GM12892 (cell line): ENCODE measurements around the gene ST8SIA1.

ENCODE experiments used
- DNase-seq: peaks from one replicate; pipeline ENCODE4 v3.0.0; 2011; ENCODE audit not compliant: insufficient read length
- FAIRE-seq: peaks from 2 replicates; lab custom pipeline; 2011; peaks lifted over from hg19 to GRCh38; lab: Jason Lieb, UNC
- POLR2A ChIP-seq: IDR thresholded peaks from 2 replicates; pipeline ENCODE4 v1.6.1; 2011; ENCODE audit warnings: low read depth, low read length, control low read depth
- POLR2AphosphoS5 ChIP-seq: IDR thresholded peaks from 2 replicates; pipeline ENCODE4 v1.6.1; 2011; ENCODE audit warnings: low read depth, low read length, control low read depth
- TAF1 ChIP-seq: IDR thresholded peaks from 2 replicates; pipeline ENCODE4 v1.6.1; 2011; ENCODE audit warnings: low read depth, mild to moderate bottlenecking, control low read depth, low read length, borderline replicate concordance

Gene ST8SIA1

DNA sequence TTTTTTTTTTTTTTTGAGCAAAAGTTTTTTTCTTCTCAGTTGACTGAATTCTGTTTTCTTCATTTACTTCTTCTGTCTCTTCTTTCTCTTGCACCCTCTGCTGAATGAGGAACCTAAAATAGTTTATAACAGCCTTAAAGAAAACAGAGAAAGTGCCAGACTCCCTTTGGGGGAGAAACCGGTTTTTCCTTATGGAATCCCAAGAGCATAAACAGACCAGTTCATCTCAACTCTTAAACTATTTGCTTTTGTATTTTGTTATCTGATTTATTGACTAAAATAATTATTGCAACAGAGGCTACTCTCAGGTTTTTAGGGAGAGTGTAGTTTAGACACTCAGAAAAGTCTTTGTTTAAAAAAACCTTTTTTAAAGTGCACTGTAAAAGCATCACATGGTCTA, 30.2 kb downstream of the ST8SIA1 start:
- TF ChIP-seq TAF1 = no peak
- TF ChIP-seq POLR2AphosphoS5 = no peak

DNA sequence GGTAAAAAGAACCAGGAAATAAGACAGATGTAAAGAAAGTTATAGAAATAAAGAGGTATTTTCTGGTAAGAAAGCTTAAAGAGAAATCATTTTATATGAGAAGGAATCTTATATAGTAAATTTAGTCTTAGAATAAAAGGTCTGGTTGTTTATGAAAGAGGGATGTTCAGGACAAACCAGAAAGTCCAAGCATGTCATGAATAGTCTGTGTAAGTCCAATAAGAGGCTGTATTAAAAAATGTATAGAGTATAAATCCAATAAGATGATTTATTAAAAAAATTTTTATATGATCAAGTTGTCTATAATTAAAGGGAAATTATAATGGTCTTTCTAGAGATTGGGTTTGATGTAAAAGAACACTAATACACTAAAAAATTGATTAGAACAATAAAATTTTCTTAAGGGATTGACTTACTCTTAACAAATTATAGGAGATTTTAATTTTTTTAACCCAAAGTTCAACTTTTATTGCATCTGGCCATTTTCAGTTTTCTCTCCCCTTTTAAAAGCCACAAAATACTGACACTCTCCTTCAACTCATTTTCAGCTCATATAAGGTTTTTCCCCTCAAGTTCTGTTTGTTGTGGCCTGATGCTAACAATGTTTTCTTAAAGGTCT, 35.1 kb downstream of the ST8SIA1 start:
- DNase-seq = no peak
- no peak for FAIRE-seq
- no peak for TF ChIP-seq POLR2A
- no peak for TF ChIP-seq TAF1
- no peak for TF ChIP-seq POLR2AphosphoS5

More for the DNA sequence above, 30.2 kb downstream of the ST8SIA1 start:
- FAIRE-seq (no peak), DNase-seq (no peak)

DNA sequence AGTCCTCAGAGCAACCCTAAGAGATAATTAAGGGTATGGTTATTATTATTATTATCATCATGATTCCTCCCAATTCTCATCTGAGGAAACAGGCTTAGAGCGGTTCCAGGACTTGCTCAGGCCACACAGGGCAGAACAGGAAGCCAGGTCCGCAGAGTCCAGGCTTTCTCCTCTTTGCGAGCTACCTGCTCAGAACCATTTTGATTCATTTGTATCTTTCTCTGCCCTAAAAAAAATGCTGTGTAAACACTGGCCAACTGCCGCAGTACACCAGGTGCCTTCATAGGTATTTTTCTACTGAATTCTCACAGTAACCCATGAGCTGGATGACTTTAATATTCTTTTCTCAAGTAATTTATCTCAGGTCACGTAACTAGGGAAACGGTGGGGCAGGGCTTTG, 45.3 kb downstream of the ST8SIA1 start:
- FAIRE-seq (no peak), DNase-seq (no peak)

DNA sequence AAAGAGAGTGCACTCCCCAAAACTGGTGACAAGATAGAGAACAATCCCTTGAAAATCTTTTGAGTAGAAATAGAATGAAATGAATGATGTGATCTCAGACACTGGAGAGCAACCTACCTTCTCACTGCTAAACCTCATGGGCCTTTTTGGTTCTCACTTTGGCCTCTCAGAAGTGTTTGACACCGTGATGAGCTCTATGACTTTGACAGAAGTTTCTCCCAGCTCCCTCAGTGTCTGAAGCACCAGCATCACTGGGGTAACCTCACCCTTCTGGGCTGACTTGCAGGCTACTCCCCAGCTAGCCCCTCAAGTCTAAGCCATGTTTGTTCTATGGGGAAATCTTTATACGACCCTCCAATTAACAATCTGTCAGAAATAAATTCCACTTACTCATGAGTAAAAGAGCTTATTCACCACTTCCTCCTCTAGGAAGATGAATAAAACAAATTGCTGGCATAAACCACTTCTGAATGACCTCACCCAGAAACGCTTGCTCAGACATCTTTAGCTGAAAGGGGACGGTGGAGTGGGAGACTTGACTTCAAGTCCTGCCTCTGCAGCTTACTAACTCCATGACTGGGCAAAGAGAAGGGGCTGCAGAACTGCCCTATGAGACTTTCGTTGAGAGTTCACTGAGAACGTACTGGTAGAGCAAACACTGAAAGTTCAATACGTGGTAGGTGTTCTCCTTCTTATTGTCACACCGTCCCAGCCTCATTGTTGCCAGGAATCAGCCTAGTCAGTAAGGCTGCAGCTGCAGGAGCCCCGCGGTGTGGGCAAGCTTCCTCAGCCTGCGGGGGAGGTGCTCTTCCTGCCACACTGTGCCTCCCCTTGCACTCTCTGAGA, 46.5 kb downstream of the ST8SIA1 start:
- no peak for TF ChIP-seq POLR2A
- no peak for TF ChIP-seq TAF1
- TF ChIP-seq POLR2AphosphoS5 = no peak

More for the DNA sequence above, 45.3 kb downstream of the ST8SIA1 start:
- TF ChIP-seq POLR2A (no peak), POLR2AphosphoS5 (no peak), TAF1 (no peak)

DNA sequence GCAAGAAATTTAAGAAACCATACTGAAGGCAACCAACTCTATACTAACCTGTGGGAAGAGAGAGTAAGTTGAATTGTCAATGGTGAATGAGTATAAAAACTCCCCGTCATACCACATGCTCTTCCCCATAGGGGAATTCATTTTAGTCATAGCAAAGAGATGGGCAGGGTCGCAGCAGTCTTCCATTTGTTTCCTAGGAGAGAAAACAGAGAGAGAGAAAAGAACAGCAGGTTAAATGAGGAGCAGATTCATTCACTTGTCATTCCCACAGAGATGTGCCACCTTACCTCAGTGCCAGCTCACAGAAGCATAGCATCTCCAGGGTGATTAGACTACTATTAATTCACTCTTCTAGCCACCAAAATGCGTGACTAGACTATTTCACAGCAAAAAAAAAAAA, 47.4 kb downstream of the ST8SIA1 start:
- FAIRE-seq (no peak), DNase-seq (no peak)
- TF ChIP-seq TAF1 (no peak), POLR2AphosphoS5 (no peak)

More for the DNA sequence above, 46.5 kb downstream of the ST8SIA1 start:
- DNase-seq (no peak), FAIRE-seq (no peak)

DNA sequence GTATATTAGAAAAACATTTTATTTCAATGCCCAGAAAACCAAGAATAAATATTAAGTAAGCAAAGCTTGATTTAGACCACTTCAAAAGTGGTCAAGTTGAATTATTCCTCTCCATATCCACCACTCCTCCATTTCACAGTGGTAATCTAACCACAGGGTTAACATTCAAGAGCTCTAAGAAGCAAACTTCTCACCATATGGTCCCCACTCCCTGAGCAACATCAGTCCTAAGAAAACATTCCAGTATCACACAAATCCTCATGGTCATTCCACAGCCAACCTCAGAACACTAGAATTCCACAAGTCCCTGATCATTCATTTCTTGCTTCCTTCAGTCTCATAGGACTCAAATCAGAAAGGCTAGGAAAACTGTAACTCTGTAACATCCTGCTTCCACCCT, 47.9 kb downstream of the ST8SIA1 start:
- FAIRE-seq (no peak), DNase-seq (no peak)
- TF ChIP-seq TAF1 = no peak
- TF ChIP-seq POLR2A = no peak
- no peak for TF ChIP-seq POLR2AphosphoS5

DNA sequence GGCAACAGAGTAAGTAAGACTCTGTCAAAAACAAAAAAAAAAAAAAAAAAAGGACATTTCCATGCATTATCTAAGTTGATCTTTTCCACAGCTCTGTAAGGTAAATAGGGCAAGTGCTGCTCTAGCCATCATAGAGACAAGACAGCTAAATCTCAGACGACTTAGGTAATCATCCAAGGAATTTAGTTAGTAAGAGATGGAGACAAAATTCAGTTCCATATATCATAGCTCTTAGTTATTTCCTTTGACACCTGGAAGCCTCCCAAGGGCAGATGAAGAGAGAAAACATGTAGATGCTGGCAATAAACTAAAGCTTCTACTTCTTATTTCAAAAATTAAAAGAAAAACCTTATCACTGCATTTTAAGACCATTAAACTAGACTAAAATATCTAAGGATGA, 48.7 kb downstream of the ST8SIA1 start:
- FAIRE-seq (no peak), DNase-seq (no peak)
- no peak for TF ChIP-seq TAF1
- TF ChIP-seq POLR2A = no peak
- TF ChIP-seq POLR2AphosphoS5 = no peak

DNA sequence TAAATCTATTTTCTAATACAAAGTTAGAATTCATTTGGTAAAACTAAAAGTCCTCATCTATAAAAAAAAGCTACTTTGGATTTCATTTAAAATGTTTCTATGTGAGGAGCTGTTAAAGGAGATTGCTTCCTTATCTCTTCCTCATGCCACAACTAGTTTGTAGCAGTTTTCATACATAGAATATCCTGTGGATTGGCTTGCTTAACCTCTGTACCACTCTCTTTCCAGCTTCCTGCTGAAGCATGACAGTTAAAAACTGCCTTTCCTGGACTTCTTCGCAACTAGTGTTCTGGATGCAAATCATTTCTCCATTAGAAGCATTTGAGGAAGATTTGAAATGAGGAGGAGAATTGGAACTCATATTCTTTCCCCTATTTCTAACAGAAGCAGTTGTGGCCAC, 49.6 kb downstream of the ST8SIA1 start:
- DNase-seq = no peak
- TF ChIP-seq POLR2A = no peak
- no peak for TF ChIP-seq TAF1
- TF ChIP-seq POLR2AphosphoS5 = no peak
- FAIRE-seq = no peak

DNA sequence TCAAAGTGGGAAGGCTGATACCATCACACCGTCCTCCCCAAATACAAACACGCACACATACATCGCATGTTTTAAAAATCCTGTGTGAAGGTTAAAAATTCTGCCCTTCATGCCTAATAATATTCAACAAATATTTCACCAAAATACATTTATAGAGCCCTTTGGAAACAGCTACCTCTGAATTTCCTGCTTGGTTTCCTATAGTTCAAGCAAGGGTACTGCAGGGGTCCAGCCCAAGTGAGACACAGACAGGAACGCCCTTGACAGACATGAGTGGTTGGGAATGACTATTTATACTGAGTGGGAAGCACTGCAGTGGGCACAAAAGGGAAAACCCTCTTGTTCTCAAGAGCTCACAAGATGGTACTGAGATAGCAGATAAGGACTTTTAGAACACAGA, 51.0 kb downstream of the ST8SIA1 start:
- FAIRE-seq (no peak), DNase-seq (no peak)
- TF ChIP-seq TAF1 (no peak), POLR2A (no peak), POLR2AphosphoS5 (no peak)

DNA sequence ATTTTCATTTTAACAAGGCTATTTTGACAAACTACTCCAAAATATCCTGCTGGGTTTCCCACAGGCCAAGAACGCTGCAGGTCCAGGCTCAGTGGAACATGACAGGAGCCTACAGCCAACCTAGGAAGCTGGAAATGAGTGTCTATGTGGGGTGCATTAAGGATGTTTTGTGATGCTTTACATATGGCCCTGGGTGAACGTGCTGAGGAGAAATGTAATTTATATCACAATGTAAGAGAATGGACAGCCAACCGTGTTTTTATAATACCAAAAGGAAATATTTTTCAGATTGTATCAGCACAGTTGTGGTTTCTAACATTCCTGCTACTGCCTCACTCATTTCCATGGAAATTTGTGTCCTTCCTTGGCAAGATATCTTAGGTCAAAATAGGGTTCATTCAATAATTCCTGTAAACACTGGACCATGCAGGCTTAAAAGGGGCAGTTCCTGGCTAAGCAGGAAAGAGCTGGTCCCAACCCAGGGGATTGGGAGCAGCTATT, 51.5 kb downstream of the ST8SIA1 start:
- DNase-seq = no peak
- TF ChIP-seq POLR2AphosphoS5 (no peak), POLR2A (no peak), TAF1 (no peak)
- FAIRE-seq = no peak

DNA sequence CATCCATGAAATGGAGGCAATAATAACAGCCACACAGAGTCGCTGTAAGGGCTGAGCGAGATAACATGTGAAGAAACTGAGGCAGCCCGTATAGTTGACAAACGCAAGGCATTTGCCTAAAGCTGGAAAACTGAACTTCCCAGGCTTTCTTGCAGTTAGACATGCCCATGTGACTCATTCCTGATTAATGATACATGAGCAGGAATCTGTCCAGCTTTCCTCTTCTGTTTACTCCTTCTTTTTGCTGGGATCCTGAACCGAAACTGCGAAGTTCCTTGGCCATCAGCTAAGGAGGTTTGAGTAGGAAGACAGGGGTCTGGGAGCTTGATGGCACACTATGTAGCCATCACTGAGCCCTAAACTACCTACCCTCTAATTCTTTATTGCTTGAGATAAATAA, 52.2 kb downstream of the ST8SIA1 start:
- TF ChIP-seq POLR2AphosphoS5 (no peak), POLR2A (no peak), TAF1 (no peak)
- DNase-seq = no peak
- no peak for FAIRE-seq

DNA sequence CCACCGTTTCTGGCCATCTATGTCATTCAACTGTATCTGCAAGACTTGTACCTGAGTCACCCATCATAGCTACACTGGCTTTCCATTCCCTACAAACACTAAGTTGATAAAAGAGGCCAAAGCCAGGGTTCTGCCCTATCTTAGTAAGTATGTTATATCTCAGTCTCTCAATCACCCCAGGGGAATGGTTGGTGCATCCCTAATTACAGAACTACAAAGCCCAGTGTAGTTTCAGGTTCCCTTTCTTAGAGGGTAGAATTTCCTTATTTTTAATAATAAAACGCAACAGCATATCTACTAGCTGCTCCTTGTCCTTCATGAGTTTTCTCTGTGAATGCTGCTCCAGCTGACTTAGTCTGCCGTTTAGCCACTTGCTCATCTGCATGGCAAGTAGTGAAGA, 57.6 kb downstream of the ST8SIA1 start:
- no peak for FAIRE-seq
- TF ChIP-seq TAF1 = no peak
- TF ChIP-seq POLR2AphosphoS5 = no peak
- no peak for TF ChIP-seq POLR2A
- DNase-seq = no peak

DNA sequence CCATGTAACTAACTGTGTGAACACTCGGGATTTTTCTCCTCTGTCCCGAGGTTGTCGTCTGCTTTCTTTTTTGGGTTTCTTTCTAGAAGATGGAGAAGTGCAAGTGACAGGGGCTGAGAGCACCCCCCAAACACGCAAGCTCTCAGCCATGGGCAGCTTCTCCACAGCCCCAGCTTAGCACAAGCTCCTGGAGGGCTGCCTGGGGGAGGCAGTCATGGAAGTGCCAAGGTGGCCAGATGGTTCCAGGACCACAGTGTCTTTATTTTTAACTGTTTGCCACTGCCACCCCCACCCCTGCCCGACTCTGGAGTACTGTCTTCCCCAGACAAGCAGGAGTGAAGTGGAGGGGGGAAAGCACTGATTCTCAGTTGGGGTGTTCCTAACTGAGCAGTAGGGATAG, 58.2 kb downstream of the ST8SIA1 start:
- no peak for FAIRE-seq
- no peak for TF ChIP-seq POLR2A
- no peak for TF ChIP-seq POLR2AphosphoS5
- TF ChIP-seq TAF1 = no peak
- DNase-seq = no peak
